Measurements from ENCODE around the gene TMX4.
"Not testable (repeated sequence)": the region's sequence is repeated elsewhere in the genome, so short reads cannot be mapped to it uniquely, and the experiment has no call there.

The TMX4 gene, protein sequence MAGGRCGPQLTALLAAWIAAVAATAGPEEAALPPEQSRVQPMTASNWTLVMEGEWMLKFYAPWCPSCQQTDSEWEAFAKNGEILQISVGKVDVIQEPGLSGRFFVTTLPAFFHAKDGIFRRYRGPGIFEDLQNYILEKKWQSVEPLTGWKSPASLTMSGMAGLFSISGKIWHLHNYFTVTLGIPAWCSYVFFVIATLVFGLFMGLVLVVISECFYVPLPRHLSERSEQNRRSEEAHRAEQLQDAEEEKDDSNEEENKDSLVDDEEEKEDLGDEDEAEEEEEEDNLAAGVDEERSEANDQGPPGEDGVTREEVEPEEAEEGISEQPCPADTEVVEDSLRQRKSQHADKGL

DNA sequence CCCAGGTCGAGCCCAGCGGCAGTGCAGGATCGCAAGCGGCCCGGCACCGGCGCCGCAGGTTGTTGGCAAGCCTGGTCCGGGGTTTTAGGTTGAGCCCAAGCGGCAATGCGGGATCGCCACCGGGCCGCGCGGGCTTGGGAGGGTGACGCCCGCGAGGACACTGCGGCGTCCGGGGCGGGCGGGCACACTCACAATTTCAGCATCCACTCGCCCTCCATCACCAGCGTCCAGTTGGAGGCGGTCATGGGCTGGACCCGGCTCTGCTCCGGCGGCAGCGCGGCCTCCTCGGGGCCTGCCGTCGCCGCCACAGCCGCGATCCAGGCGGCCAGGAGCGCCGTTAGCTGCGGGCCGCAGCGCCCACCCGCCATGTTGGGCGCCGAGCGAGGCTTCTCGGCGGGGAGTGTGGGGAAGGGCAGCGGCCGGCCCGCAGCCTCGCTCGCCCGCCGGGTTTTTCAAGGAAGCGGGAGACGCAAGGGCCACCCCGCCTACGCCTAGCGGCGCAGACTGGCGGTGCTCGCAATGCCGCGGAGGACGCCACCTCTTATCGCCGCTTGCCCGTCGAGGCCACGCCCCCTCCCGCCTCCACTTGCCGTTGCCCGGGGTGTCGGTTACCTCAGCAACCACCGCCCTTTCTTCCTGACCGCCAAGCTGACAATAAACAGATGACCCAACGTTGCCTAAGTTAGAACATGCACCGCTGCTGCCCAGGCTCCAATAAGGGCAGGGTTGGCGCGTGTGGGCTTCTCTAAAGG lies at the start of gene TMX4:
Gene TMX4 (minus strand): TSS at position 516 of the 752 bp plus-strand sequence. CDS start 148 bp downstream, at position 368.
- DNase-seq (ENCODE audit: low read depth): peak; percentile 96

DNA sequence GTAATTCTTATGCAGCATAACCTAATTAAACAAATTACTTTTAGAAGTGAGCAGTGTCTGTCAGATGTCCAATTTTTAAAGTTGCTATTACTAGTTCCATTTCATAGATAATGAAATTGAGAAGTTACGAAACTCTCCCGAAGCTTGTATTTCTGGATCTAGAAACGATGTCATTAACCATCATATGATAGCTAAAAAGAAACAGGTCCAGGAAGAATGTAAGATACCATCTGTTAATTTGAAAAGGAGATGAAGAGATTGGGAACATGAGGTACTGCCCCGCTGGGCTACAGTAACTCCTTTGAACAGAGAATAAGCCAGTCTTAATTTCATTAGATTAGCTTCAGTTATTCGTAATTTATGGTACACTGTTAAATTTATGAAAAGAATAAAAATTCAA lies 47.5 kb upstream of the TMX4 start:
- no peak for DNase-seq (ENCODE audit: low read depth)

DNA sequence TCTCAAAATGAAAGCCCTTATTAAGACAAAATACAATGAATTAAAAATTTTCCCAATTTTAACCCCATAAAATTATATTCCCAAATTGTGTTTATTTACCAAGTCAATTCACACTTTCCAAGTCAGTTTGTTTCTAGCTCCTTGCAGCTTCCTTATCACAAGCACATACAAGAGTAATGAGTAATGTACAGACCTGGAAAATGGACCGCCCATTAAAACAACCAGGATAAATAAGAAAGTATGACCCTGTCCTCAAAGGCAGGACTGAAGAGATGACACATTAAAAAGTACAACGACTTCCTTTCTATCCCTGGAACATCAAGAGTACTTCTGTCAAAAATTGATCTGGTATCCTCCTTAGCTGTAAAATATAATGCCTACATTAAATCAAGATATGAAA lies 47.1 kb upstream of the TMX4 start:
- no peak for DNase-seq (ENCODE audit: low read depth)

DNA sequence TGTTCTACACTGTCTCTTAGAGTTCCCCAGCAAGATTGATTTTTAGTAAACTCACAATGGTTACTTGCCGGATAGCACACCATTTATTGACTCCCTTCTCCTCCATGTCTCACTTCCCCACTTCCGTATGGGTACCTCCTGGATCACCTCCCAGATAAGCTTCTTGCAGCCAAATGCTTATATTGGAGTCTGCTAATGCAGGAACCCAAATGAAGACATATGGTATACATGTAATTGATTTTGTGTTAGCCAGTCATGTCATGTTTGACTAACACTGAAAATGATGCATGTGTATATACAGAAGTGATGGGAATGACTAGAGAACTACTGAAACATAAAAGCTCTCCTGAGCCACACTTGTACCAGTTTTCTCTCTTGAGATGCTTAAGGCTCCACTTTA lies 46.1 kb upstream of the TMX4 start:
- no peak for DNase-seq (ENCODE audit: low read depth)

DNA sequence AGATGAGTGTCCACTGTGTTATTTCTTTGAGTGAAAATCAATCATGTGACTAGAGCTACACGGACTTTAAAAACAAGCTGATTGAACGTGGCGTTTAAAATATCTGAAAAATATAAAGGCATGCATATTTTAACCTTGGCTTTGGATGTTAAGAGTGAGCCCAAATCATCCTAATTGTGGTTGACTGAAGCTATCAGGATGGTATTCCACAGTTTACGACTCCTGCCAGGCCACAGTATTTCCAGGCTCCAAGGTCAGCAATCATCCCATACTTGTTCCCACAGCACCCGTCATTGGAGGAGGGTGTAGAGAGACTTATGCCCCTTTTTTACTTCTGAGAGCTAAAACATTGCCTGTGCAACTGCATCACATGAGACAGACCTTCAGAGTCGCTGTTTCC lies 43.2 kb upstream of the TMX4 start:
- DNase-seq (ENCODE audit: low read depth): no peak

DNA sequence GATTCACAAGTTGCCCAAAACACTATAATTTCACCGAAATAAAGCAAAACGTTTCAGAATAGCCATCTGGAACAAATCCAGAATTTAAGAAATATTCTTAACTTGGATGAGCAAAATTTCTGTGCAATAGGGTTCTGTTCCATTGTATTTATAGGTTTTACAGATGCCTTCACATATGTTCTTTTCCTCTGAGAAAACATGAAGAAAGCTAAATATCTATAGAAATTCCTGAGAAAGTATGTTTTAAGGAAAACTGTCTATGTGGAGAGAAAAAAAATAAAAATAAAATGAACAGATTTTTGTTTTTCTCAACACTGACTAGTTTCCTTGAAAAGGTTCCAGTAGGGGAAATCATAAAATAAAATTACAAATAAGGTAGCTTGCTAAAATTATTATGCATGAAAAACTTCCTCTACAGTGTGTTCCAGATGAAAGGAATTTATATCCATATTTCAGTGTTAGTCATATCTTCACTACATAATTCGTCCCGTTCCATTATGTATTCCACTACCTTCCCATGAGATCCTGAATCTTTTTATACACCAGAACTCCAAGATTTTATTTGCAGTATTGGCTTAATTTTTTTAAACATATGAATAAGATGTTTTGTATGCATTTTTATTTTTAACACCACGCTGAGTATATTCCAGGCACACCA lies 42.4 kb upstream of the TMX4 start:
- DNase-seq (ENCODE audit: low read depth): no peak

DNA sequence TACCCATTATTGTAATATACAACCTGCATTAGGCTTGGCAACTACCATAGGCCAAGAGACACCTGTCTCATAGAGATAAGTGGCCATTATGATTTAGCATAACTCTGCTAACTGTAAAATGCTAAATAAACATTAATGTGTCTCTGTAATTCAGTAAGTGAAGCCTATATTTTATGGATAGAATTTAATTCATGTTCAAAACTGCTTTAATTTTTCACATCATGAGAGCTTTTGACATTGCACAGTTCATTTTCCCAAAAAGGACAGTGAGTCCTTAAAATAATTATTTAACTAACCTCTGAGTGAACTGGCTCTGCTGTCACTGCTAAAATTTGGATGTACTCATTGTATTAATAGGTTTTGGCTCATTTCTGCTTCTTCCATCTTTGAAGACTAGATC lies 41.4 kb upstream of the TMX4 start:
- DNase-seq (ENCODE audit: low read depth): no peak

DNA sequence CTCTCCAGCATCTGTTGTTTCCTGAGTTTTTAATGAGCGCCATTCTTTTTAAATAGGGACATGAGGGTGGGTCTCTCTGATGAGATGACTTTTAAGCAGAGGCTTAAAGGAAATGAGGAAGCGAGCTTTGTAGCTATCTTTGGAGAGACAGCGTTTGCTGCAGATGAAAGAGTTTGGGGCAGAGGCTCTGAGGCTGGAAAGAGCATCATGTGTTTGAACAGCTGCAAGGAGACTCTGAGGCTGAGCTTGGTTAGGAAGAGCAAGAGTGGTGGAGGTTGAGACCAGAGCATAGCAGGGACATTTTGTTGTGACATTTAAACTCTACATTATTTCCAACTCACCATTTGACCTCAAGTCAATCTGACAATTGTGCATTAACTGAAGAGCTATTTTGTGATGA lies 38.3 kb upstream of the TMX4 start:
- no peak for DNase-seq (ENCODE audit: low read depth)

DNA sequence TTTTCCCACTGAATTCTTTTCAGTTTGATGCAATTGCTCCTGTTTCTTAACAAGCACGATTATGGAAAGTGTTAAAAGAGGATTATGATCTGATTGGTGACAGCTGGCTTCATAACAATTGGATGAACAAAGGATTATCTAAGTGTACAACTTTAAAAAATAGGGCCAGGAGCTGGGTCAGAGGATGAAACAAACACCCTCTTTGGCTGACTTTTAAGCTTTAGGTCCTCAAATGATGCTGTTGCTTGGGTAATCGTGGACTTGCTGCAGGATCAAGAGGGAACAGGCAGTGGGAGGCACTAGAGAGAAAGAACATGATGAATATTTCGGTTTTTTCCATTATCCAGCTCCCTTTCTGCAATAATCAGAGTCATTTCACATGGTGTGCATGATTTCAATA lies 35.5 kb upstream of the TMX4 start:
- DNase-seq (ENCODE audit: low read depth): no peak

DNA sequence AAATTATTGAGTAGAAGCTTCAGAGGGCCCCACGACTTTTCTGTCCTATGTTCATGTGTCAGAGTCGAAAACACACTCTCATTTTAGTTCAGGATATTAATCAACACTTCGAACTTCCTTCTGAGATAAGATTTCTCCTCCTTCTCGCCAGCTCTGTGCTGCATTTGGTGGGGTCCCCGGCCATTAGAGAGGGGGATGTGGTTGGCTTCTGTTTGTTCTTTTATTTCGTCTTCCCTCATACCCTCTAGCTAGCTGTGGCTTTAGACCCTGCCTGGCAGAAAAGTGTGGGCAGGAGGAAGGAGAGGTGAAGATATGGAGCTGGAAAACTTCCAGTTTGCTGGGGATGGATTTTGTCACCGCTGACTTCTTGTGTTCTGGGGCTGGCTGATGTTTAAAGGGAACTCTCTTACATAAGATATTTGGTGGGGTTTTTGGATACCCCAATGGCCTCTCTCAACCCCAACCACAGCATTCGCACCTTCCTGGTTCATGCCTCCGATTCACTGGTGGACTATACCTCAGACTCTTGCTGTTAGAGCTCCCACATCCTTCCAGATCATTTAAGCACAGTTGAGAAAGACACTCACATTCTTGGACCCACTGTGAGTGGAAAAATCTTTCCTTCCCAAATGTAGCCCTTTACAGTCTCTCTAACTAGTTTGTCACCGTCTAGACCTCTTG lies 30.7 kb upstream of the TMX4 start:
- DNase-seq (ENCODE audit: low read depth): no peak

DNA sequence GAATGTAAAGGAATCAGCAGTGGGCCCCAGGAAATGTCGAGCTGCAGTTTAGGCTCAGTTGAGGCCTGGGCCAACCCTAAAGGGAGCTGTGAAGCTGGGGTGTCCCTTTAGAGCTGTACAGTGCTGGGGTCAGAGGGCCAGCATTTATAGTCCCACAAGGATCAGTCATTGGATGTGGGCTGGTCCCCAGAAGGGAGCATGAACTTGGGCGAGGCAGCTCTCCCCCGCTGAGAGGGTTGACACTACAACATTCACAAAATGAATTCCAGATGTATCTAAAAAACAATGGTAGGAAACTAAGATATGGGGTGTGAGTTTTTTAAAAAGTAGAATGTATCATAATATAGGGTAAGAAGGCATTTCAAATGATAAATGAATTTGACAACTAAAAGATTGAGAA lies 29.7 kb upstream of the TMX4 start:
- no peak for DNase-seq (ENCODE audit: low read depth)

DNA sequence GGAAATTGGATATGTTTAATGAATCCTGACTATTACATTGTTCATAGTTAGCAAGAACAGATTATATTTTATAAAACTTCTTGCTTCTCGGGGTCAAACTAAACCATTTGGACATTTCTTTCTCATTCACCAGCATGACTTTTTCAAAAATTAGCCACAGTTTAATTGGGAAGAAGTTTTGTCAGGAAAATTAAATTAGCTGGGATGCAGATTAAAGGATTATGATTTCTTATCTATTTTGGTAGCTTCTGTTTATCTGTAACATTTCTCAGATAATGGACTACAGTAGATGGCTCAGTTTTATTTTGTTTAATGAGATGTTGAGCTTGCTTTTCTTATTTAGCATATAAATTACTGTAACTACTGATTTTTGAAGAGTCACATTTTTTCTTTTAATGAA lies 26.4 kb upstream of the TMX4 start:
- no peak for DNase-seq (ENCODE audit: low read depth)

DNA sequence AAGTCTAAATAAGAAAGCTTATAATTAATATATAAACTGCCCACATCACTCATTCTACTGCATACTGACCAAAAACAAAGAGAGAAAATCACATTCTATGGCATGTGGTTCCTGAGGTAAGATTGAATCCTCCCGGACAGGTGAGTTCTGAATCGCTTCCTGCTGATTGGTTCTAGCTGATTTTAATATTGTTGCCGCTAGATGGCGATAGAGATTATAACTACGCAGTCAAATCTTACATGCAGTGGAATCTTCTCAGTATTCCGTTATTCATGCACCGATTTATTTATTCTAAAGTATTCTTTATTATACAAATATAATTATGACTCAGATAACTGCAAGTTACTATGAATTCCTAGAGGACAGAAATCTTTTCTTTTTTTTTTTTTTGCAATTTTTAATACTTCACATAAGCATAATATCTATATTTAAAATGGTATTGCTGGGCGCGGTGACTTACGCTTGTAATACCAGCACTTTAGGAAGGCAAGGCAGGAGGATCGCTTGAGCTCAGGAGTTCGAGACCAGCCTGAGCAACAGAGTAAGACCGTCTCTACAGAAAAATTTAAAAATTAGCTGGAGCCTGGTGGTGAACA lies 24.2 kb upstream of the TMX4 start:
- DNase-seq (ENCODE audit: low read depth): peak; percentile 42

DNA sequence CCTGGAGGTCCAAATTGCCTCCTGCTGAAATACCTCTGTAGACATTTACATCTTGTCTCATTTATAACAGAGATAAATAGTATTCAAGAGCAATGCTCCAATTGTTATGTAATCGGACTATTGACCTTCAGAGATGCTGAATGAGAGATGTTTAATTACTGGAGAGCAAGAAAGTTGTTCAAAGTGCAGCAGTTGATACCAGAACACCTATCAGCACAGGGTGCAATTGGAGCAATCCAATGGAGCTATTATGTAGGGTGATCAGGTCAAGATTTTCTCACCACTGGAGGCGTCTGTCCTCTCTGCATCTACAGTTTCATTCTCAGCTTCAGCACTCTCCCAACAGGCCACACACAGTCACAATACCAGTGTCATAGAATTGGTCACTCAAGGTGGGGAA lies 19.5 kb upstream of the TMX4 start:
- DNase-seq (ENCODE audit: low read depth): no peak

DNA sequence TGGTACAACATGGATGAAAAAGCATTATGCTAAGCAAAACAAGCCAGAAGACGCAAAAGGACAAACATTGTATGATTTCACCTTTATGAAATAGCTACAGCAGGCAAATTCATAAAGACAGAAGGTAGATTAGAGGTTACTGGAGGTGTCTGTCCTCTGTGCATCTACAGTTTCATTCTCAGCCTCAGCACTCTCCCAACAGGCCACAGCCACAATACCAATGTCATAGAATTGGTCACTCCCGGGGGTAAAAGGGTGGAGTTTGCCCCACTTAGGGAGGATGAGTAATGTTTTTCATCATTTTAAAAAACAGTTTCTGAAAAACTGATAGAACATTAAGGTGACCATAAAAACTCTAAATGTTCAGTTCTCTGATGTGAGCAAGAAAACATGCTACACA lies 17.2 kb upstream of the TMX4 start:
- no peak for DNase-seq (ENCODE audit: low read depth)

DNA sequence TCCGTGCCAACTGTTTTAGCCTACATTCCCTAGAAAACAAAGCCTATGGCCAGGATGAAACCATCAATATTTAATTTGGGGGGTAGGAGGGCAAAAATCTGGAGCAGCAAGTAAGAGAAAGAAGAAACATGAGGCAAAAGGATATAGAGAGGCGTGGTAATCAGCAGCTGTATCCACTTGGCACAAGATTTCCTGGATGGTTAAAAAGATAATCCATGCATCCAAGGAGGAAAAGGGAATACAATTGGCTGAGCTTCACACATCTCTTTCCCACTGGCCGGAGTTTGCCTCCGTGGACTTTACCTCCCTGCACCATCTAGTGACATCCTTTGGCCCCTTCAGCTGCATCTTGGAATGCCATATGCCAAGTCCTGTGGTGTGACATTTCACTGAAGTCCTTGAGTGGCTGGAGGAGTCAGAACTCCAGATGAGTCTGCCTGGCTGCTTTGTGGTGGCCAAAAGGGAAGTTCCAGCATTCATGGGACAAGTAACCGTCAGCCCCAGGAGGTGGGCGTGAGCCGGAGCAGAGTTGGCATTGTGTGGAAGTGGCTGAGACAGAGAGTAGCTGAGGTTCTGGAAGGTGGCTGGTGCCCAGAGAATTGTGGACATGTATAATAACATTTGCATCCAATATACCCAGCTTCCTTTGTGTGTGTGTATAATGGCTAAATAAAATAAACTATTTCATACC lies 13.7 kb upstream of the TMX4 start:
- no peak for DNase-seq (ENCODE audit: low read depth)

DNA sequence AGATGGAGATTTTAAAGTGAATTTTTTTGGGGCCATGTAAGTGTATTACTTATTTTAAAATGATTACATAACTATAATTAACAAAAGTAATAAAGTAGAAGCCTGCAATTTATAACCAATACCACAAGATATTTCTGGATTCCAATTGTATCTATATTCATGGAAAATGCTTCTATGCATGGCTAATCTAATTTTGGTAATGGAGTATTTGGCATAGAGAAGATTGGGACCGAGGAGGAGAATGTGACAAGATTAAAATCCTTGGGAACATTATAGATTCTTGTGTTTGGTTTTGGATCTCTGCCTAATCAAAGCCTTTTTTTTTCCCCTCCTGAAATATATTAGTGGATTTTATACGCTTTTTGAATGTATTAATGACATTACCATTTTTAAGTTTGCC lies 12.9 kb upstream of the TMX4 start:
- no peak for DNase-seq (ENCODE audit: low read depth)

DNA sequence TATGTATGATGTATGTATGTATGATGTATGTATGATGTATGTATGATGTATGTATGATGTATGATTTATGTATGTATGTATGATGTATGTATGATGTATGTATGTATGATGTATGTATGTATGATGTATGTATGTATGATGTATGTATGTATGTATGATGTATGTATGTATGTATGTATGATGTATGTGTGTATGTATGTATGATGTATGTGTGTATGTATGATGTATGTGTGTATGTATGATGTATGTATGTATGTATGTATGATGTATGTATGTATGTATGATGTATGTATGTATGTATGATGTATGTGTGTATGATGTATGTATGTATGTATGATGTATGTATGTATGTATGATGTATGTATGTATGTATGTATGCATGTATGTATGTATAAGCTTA lies 12.0 kb upstream of the TMX4 start:
- not testable (repeated sequence) for DNase-seq (ENCODE audit: low read depth)

DNA sequence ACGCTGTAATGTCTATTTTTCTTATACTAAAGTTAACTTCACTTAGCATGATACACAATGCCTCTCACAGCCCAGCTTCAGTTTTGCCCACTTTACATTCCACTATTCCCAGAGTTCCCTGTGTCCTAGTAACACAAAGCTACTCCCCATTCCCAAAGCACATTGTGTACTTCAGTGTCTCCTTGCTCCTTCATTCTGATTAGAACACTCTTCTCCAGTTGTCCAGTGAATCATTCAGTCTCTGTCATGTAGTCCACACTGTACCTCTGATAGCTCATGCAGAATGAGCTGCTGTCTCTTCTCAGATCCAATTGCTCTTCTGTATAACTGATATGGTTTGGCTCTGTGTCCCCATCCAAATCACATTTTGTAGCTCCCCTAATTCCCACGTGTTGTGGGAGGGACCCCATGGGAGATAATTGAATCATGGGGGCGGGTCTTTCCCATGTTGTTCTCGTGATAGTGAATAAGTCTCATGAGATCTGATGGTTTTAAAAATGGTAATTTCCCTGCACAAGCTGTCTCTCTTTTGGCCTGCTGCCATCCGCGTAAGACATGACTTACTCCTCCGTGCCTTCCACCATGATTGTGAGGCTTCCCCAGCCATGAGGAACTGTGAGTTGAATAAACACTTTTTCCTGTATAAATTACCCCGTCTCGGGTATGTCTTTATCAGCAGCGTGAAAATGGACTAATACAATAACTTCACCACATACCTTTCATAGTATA lies 2.1 kb upstream of the TMX4 start:
- DNase-seq (ENCODE audit: low read depth): no peak

DNA sequence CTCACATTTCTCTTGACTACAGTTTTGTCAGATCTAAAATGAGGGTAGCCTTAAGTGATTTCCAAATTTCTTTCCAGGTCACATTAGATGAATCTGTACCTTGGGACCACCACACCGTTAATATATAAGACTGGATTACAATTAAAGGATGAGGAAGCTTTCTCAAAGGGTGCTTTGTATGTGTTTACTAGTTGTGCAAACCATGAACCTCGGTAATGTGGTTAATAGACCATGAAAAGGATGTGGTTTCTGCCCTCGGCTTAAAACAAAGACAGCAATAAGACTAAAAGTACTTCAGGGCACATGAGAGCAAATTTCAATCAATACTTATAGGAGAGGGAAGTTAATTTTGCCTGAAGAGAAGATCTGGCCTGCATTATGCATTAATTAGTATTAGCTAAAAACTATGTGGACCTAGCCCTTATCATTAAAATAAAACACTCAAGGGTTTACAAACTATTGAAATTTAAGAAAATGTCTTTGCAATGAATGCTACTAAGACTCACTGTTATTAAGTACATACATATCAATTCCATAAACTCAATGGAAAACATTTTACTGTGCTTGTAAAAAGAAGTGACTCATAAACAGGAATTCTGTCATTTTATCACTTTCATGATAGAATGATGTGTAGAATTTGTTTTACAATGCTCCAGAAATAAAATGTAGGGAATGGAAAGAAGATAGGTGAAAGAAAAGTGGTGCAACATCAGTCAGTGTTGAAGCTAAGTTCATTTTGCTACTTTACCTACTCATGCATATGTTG lies 936 bp upstream of the TMX4 start:
- no peak for DNase-seq (ENCODE audit: low read depth)

DNA sequence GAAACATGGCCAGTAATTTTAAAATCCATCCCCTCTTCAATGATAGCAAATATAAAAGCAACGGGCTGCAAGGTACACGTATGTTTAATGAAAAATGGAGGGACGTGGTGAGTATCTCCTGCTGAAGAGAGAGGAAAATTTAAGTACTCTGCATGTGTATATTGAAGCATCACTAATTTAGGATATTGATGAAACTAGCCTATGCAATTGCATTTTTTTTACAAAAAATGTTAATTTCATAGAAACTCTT lies 362 bp upstream of the TMX4 start:
- DNase-seq (ENCODE audit: low read depth): no peak

Measured in fibroblast of the conjunctiva (primary cell).